H1 (cell line): ENCODE data around the gene TP53. TPM values are rescaled to one million over a fixed set of nuclear protein-coding genes. Genes with fewer than 3 reads are reported as not detected.

Source experiments
- ASH2L ChIP-seq: fragments of 200-600, 300-600 bp; sonication (generic); IDR thresholded peaks from one replicate; pipeline ENCODE4 v1.7.1; 2017; ENCODE audit warnings: low read length
- ATF3 ChIP-seq: IDR thresholded peaks from 2 replicates; pipeline ENCODE4 v1.6.1; 2011; ENCODE audit warnings: low read depth, mild to moderate bottlenecking, low read length; ENCODE audit not compliant: insufficient read depth
- CHD7 ChIP-seq: fragments of 300-600 bp; sonication (generic); IDR thresholded peaks from 2 replicates; pipeline ENCODE4 v1.7.1; 2012; ENCODE audit warnings: low read length, moderate library complexity, mild to moderate bottlenecking, inconsistent platforms; ENCODE audit not compliant: insufficient replicate concordance
- CTBP2 ChIP-seq: IDR thresholded peaks from 2 replicates; pipeline ENCODE4 v1.7.0; 2011; ENCODE audit warnings: borderline replicate concordance, mild to moderate bottlenecking, moderate library complexity, mixed read lengths, low read length; ENCODE audit not compliant: insufficient read depth, insufficient read length
- HDAC2 ChIP-seq, 2 experiments: fragments of 300-600 bp in 1 of 2; sonication (generic) in 1 of 2; IDR thresholded peaks; 2 replicates each; pipeline ENCODE4 v1.6.1; 2011 to 2012; ENCODE audit warnings: low read depth in 2 of 2, low read length in 2 of 2, mild to moderate bottlenecking in 2 of 2, moderate library complexity in 2 of 2, borderline replicate concordance in 1 of 2, inconsistent platforms in 1 of 2
- KDM4A ChIP-seq: IDR thresholded peaks from one replicate; pipeline ENCODE4 v1.7.1; 2012; ENCODE audit warnings: low read depth, mild to moderate bottlenecking, moderate library complexity, low read length, inconsistent platforms; ENCODE audit not compliant: severe bottlenecking
- KDM5A ChIP-seq: fragments of 200-600 bp; IDR thresholded peaks from 2 replicates; pipeline ENCODE4 v1.7.1; 2012; ENCODE audit warnings: mild to moderate bottlenecking, low read length, inconsistent platforms, mixed read lengths
- NRF1 ChIP-seq: IDR thresholded peaks from 2 replicates; pipeline ENCODE4 v1.6.1; 2011; ENCODE audit warnings: mild to moderate bottlenecking, low read depth, low read length, improper control_type of control experiment
- SP4 ChIP-seq: IDR thresholded peaks from 2 replicates; pipeline ENCODE4 v1.6.1; 2012; ENCODE audit warnings: low read length, inconsistent platforms
- TAF7 ChIP-seq: optimal IDR thresholded peaks from 2 replicates; pipeline ENCODE3; 2011; ENCODE audit warnings: low read depth, mild to moderate bottlenecking, inconsistent platforms, low read length, moderate library complexity, borderline replicate concordance
- ZNF274 ChIP-seq: IDR thresholded peaks from 2 replicates; pipeline ENCODE4 v1.7.0; 2012; ENCODE audit warnings: low read length, borderline replicate concordance; ENCODE audit errors: extremely low read depth
- polyA plus RNA-seq, 7 experiments: library from polyadenylated mRNA; depleted of rRNA in 3 of 7; stranded (reverse) in 5 of 7; unstranded in 2 of 7; fragments of >200 nt in 5 of 7; fragments of 200-250 nt in 2 of 7; gene quantifications; 1 replicate in 5 of 7; 2 replicates in 1 of 7; 4 replicates in 1 of 7; pipeline versions ENCODE4 v1.2.1 to v1.2.3, GENCODE V29; 2011 to 2013; ENCODE audit warnings: missing spikeins in 2 of 7, mixed read lengths in 2 of 7
- total RNA-seq: library from RNA; stranded (reverse); fragmentation: NEBNext Ultra II Directional; extraction: Animal tissue kit (Norgen Biotek cat#: 25700); gene quantifications from 2 replicates; pipeline ENCODE4 v1.2.1, GENCODE V29; 2021

Gene TP53
- total and polyA plus RNA-seq, 2 of the 8 experiments (the other 6 are each of a cell fraction or from before 2014, with no cell fraction given): 143 to 198 TPM

GRCh38 chr17:7634384-7634783 is 52.9 kb downstream of the TP53 start (continued):
- no peak for TF ChIP-seq KDM4A
- TF ChIP-seq SP4: no peak
- TF ChIP-seq ASH2L: no peak
- TF ChIP-seq CTBP2: no peak
- no peak for TF ChIP-seq ZNF274
- TF ChIP-seq HDAC2 (IDR thresholded peaks at IDR 0.05; ENCODE audit: borderline replicate concordance in 1 of 2, low read depth in 2 of 2, low read length in 2 of 2): no peak
- TF ChIP-seq CHD7: no peak
- TF ChIP-seq TAF7: no peak
- no peak for TF ChIP-seq ATF3
- no peak for TF ChIP-seq NRF1
- TF ChIP-seq KDM5A: no peak
